H1 (cell line): ENCODE measurements around the gene AFG1L.

Source experiments
- CHD2 ChIP-seq: IDR thresholded peaks from 2 replicates; pipeline ENCODE4 v1.6.1; 2012; ENCODE audit warnings: low read length, improper control_type of control experiment
- CTCF ChIP-seq, 3 experiments: IDR thresholded peaks; 1 replicate in 2 of 3; 2 replicates in 1 of 3; pipeline versions ENCODE4 v1.5.1 to v1.6.1; 2011; ENCODE audit warnings: low read length in 3 of 3, mild to moderate bottlenecking in 3 of 3, inconsistent platforms in 2 of 3, low read depth in 1 of 3, moderate library complexity in 1 of 3; ENCODE audit not compliant: insufficient read depth in 1 of 3; ENCODE audit errors: control extremely low read depth in 1 of 3
- EP300 ChIP-seq, 2 experiments: IDR thresholded peaks; 1 replicate in 1 of 2; 2 replicates in 1 of 2; pipeline ENCODE4 v1.6.1; 2011 to 2012; ENCODE audit warnings: low read depth in 2 of 2, low read length in 2 of 2, mild to moderate bottlenecking in 2 of 2, borderline replicate concordance in 1 of 2, inconsistent platforms in 1 of 2, moderate library complexity in 1 of 2
- EZH2 ChIP-seq: fragments of 200-600 bp; sonication (generic); IDR thresholded peaks from 2 replicates; pipeline ENCODE4 v1.7.1; 2012; ENCODE audit warnings: low read depth, mild to moderate bottlenecking, moderate library complexity, low read length, inconsistent platforms; ENCODE audit not compliant: severe bottlenecking
- POLR2A ChIP-seq, 2 experiments: IDR thresholded peaks; 1 replicate in 1 of 2; 2 replicates in 1 of 2; pipeline ENCODE4 v1.6.1; 2011; ENCODE audit warnings: low read depth in 2 of 2, low read length in 2 of 2, mild to moderate bottlenecking in 2 of 2; ENCODE audit errors: control extremely low read depth in 1 of 2
- SP1 ChIP-seq: IDR thresholded peaks from 2 replicates; pipeline ENCODE4 v1.6.1; 2011; ENCODE audit warnings: low read depth, low read length
- SUZ12 ChIP-seq: fragments of 200-600 bp; sonication (generic); IDR thresholded peaks from 2 replicates; pipeline ENCODE4 v1.6.1; 2012; ENCODE audit warnings: mild to moderate bottlenecking, inconsistent platforms, low read length, moderate library complexity, mixed read lengths
- TAF1 ChIP-seq: IDR thresholded peaks from 2 replicates; pipeline ENCODE4 v1.6.1; 2011; ENCODE audit warnings: mild to moderate bottlenecking, low read depth, low read length
- TCF12 ChIP-seq: IDR thresholded peaks from 2 replicates; pipeline ENCODE4 v1.6.1; 2011; ENCODE audit warnings: low read depth, mild to moderate bottlenecking, low read length
- YY1 ChIP-seq: IDR thresholded peaks from 2 replicates; pipeline ENCODE4 v1.6.1; 2011; ENCODE audit warnings: low read depth, mild to moderate bottlenecking, low read length
- TF ChIP-seq, protein P1 (sequence below): IDR thresholded peaks from 2 replicates; pipeline ENCODE4 v1.6.1; 2011; ENCODE audit warnings: low read depth, mild to moderate bottlenecking, low read length; ENCODE audit not compliant: insufficient read depth

DNA sequence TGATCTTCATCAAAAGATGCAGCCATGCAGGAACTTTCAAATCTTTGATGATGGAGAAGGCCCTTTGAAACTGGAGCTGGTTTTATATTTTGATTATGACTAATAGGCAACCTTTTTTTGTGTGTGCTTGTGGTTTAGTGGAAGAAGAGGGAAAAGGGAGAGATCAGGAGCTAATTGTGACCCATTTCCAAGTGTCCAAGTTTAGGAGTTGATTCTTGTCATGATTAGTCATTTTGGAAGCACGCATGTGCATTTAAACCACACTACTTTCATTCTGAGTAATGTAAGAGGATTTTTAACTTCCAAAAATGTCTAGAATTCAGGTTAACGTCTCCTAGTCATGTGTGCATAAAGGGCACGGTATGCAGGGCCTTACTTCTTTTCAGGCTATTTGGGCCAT is 269.3 kb downstream of the AFG1L start:
- no peak for TF ChIP-seq SUZ12
- TF ChIP-seq CHD2: no peak
- TF ChIP-seq TCF12: no peak
- TF ChIP-seq, protein P1, sequence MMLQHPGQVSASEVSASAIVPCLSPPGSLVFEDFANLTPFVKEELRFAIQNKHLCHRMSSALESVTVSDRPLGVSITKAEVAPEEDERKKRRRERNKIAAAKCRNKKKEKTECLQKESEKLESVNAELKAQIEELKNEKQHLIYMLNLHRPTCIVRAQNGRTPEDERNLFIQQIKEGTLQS: no peak
- no peak for TF ChIP-seq CTCF (IDR thresholded peaks at IDR 0.05; ENCODE audit: control extremely low read depth in 1 of 3, insufficient read depth in 1 of 3, low read depth in 1 of 3, low read length in 3 of 3)
- TF ChIP-seq SP1: no peak
- no peak for TF ChIP-seq POLR2A (IDR thresholded peaks at IDR 0.05; ENCODE audit: control extremely low read depth in 1 of 2, low read depth in 2 of 2, low read length in 2 of 2)
- TF ChIP-seq YY1: no peak
- TF ChIP-seq TAF1: no peak
- no peak for TF ChIP-seq EP300 (IDR thresholded peaks at IDR 0.05; ENCODE audit: borderline replicate concordance in 1 of 2, low read depth in 2 of 2, low read length in 2 of 2)
- TF ChIP-seq EZH2: no peak
